GDM1 (cell line): ENCODE results near the gene SEMA4G.
A peak's percentile ranks its signal among the peaks of the same experiment; 100 is the strongest.

Experiments
- DNase-seq: peaks from one replicate; lab custom pipeline; 2025; lab: John Stamatoyannopoulos, UW

Gene SEMA4G

GRCh38 chr10:101007099-101007711 lies 37.9 kb downstream of the SEMA4G start:
- DNase-seq = no peak

GRCh38 chr10:101007915-101008822 lies 38.9 kb downstream of the SEMA4G start:
- DNase-seq = no peak

GRCh38 chr10:101008823-101009423 lies 39.6 kb downstream of the SEMA4G start:
- DNase-seq = no peak

DNA sequence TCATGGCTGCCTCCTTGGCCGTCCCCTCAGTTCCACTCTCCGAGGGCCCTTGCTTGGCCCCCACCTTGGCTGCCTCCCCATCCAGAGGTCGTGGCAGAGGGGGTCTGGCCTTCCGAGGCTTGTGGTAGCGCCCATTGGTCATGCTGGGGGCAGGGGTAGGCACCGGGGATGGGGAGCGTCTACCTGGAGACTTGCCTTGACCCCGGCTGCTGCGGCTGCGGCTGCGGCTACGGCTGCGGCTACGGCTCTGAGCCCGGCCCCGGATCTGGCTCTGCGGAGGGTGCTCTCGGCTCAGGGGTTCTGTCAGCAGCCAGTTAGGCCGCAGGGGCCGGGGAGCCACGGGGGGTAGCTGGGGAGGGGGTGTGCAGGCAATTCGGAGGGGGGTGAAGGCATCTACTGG lies 41.0 kb downstream of the SEMA4G start:
- no peak for DNase-seq

DNA sequence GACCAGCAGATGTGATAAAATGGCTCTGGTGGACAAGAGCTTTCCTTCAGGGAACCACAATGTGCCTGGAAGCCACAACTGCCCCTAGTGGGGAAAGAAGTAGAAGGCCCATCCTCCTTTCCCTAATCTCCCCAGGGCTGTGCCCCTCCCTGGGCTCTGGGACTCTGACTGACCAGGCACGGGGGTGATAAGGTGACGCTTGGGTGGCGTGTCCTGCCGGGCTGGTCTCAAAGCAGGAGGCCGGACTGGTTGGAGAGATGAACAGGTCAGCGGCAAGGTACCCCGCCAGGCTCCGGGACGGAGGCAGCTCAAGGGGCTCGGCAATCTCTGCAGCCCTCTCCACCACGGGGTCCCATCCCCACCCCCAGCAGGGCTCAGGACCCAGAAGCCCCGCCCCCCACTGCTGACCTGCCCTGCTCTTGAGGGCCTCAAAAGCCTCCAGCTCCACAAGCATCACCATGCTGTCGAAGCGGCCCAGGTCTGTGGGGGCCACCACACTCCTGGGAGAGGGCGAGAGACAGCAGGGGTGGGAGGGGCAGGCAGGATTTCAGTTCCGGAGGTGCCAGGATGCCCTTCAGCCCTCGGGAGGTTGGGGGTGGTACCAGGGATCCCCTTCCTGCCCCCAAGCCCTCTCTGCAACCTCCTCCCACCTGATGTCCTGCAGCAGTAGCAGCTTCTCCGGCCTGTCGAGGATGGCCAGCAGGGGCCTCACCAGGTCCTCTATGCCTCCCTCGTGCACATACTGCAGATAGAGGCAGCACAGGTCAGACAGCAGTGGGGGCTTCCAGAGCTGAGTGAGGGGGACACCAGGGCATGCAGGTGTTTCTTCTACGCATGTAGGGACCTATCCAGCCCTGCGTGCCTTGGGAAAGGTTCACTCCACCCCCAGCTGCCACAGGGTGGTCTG lies 42.5 kb downstream of the SEMA4G start:
- no peak for DNase-seq

DNA sequence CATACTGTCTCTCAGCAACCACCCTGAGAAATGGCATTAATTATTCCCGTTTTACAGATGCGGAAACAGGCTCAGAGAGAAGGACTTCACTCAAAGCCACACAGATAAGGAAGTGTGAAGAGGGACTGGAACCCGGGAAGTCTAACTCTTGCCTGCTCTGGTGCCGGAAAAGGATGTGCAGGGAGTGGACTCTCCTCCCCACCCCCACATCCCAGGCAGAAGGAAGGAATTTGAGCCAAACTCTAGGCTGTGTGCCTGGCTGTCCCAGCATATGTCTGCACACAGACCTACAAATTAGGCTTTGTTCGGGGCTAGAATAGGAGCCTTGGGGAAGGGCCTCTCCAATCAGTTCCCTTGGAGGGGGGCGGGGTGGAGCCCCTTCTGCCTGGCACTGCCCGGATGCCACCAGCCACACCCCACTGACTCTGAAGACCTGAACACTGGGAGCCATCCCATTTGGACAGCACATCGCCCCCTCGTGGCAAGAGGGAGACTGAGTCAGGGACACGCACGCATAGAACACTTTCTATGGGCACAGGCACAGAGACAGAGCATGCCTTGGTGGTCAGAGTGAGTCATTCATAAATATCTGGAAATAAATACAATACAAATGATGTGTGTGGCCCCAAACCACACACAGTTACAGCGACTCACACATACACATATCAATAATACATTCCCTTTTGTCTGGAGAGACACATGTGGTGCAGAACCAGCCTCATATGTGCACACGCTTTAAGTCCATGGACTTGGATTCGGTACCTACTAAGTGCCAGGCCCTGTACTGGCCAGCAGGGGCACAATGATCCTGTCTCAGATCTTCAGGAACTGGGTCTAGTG lies 43.4 kb downstream of the SEMA4G start:
- DNase-seq = peak; percentile 67

- no peak for DNase-seq
These were observed 44.1 kb downstream of the SEMA4G start for GRCh38 chr10:101013365-101013825.

GRCh38 chr10:101014230-101014884 lies 45.1 kb downstream of the SEMA4G start:
- DNase-seq = peak; percentile 45

GRCh38 chr10:101014966-101015581 lies 45.8 kb downstream of the SEMA4G start:
- DNase-seq = no peak

DNA sequence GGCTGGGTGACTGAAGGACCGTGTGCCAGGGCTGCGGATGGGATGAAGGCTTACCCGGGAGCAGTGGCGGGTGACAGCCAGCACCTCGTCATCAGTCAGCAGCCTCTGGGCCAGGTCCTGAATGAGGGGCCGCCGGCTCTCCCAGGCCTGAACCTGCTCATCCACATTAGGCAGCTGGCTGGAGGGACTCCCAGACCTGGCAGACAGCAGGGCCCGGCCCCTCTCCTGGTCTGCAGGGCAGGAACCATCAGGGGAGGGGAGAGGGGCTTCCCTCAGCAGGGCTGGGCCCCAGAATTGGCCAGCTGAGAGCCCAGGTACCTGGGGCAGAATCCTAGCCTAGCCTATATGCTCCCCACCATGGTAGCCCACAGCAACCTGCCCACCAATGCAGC lies 46.3 kb downstream of the SEMA4G start:
- no peak for DNase-seq

- no peak for DNase-seq
These were observed 47.5 kb downstream of the SEMA4G start for GRCh38 chr10:101016814-101017213.

DNA sequence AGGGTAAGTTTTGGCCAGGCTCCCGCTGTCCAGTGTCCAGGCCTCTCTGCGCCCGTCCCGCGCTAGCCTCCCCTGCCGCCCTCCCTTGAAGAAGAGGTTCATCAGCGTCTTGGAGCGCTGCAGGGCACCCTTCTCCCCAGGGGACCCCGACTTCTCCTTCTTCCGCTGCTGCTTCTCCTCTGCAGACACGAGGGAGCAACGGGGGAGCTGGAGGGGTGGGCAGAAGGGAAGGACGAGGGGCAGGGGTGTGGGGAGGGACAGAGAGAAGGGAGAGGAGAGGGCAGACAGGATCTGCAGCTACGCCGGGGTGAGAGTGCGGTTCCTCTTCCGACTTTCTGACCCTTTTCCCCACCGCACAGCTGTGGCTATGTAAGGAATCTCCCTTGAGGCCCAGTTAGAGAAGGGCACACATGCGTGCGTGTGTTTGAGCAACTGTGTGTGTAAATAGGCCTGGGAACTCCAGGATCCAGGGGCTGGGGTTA lies 48.9 kb downstream of the SEMA4G start:
- DNase-seq = no peak

GRCh38 chr10:101018600-101019439 lies 49.5 kb downstream of the SEMA4G start:
- DNase-seq = peak; percentile 78
